ENCODE results near the gene PHACTR4. TPM values are rescaled to one million over a fixed set of nuclear protein-coding genes. Genes with fewer than 3 reads are reported as not detected.

PHACTR4 gene
- total and polyA plus RNA-seq, 9 donors, result 20.1 to 50.8 (median 31.8) TPM

DNA sequence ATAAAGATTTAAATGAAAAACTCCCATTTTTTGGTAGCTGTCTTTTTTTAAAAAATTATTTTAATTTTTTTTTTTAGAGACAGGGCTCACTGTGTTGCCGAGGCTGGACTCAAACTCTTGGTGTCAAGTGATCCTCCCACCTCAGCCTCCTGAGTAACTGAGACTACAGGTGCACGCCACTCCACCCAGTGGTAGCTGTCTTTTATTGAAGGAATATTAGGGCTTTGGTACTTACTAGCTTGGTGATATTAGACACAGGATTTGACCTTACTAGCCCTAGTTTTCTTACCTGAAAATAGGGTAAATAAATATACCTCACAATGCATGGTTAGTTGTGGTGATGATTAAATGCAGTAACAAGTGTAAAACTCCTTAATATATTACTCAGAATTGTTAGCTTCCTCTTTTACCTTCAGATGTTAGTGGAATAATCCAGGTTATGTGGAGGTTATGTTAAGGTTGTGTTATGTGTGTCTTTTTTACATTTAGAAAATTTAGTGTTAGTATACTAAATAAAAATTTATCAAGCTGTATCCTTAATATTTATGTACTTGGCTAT, 66.8 kb downstream of the PHACTR4 start:
- Histone ChIP-seq H3K36me3 (no peaks in the 10 kb centered on the region), H3K4me3 (no peak overlapping the region), H3K27me3 (no peaks in the 10 kb centered on the region), H3K9me3 (no peaks in the 10 kb centered on the region), H3K27ac (no peak overlapping the region), H3K4me1 (ENCODE audit: insufficient read depth) (peaks cover 4% of the 10 kb centered on the region)
- WGBS, 3 donors, result 71 to 89% (median 89%) methylated on average over 2 of the region's 2 CpGs
- intact Hi-C loops (cut with DNase I), result no loop called here
- TF ChIP-seq EP300 (IDR thresholded peaks at IDR 0.05) (no peak), POLR2A (IDR thresholded peaks at IDR 0.05) (no peak)
- TF ChIP-seq, protein P1, sequence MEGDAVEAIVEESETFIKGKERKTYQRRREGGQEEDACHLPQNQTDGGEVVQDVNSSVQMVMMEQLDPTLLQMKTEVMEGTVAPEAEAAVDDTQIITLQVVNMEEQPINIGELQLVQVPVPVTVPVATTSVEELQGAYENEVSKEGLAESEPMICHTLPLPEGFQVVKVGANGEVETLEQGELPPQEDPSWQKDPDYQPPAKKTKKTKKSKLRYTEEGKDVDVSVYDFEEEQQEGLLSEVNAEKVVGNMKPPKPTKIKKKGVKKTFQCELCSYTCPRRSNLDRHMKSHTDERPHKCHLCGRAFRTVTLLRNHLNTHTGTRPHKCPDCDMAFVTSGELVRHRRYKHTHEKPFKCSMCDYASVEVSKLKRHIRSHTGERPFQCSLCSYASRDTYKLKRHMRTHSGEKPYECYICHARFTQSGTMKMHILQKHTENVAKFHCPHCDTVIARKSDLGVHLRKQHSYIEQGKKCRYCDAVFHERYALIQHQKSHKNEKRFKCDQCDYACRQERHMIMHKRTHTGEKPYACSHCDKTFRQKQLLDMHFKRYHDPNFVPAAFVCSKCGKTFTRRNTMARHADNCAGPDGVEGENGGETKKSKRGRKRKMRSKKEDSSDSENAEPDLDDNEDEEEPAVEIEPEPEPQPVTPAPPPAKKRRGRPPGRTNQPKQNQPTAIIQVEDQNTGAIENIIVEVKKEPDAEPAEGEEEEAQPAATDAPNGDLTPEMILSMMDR (IDR thresholded peaks at IDR 0.05), result no peak
- DNase-seq, result no peak

GRCh38 chr1:28437264-28437923, 67.9 kb downstream of the PHACTR4 start:
- Histone ChIP-seq H3K36me3 (no peaks in the 10 kb centered on the region), H3K27ac (peak overlapping the region in 1 of 2 donors; percentile 60), H3K4me3 (no peak overlapping the region), H3K27me3 (no peaks in the 10 kb centered on the region), H3K4me1 (ENCODE audit: insufficient read depth) (peaks cover 4% of the 10 kb centered on the region), H3K9me3 (no peaks in the 10 kb centered on the region)
- 40 to 54% (median 47%) methylated on average over 3 of the region's 3 CpGs for WGBS, 3 donors
- intact Hi-C loops (cut with DNase I), result no loop called here
- DNase-seq, result peak in 3 of 5 donors; percentile 26 to 42 (median 38)
- TF ChIP-seq POLR2A (IDR thresholded peaks at IDR 0.05), result no peak
- no peak for TF ChIP-seq EP300 (IDR thresholded peaks at IDR 0.05)
- TF ChIP-seq, protein P1 (IDR thresholded peaks at IDR 0.05), result no peak

DNA sequence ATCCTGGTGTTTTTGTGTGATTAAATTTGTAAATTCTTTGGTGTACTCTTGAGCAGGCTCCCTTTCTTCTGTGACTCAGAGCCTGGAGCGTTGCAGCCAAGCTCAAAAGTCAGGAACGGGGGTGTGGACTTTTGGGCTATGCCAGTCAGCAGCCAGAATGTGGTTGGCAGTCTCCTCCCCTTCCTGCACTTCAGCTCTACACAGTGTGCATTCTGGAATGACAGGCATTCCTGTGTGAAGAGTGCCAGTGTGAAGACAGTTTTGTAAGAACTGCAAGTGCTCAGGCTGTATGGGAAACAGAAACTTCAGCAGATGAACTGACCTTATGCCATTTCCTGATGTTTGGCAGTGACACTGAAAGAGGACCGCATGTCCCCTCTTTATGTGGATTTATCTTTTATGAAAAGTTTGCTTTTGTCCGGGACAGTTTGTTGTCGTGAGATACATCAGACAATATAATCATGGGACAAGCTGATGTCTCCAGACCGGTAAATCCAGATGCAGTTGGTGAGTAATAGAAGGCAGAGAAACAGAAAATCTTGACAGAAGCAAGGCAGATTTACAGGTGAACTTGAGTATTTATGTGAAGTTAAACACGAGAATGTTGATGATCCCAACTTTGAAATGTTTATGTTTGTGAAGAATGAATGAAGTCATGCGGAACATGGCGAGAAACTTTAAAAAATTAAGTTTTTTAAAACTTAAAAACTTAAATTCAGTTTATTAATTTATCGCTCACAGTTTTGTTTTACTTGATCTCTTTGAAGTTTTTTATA, 68.6 kb downstream of the PHACTR4 start:
- peak overlapping the region in 1 of 2 donors; percentile 60 for H3K27ac ChIP-seq
- TF ChIP-seq, protein P1 (IDR thresholded peaks at IDR 0.05), result no peak
- TF ChIP-seq EP300 (IDR thresholded peaks at IDR 0.05) (no peak), POLR2A (IDR thresholded peaks at IDR 0.05) (no peak)
- peak; percentile 35 to 56 (median 41) for DNase-seq
- intact Hi-C loops (cut with DNase I), result no loop called here
- no peaks in the 10 kb centered on the region for H3K9me3 ChIP-seq
- H3K4me1 ChIP-seq (ENCODE audit: insufficient read depth), result peaks cover 4% of the 10 kb centered on the region
- H3K36me3 ChIP-seq, result no peaks in the 10 kb centered on the region
- 40 to 50% (median 43%) methylated on average over 10 of the region's 10 CpGs for WGBS, 3 donors
- no peak overlapping the region for H3K4me3 ChIP-seq
- H3K27me3 ChIP-seq, result no peaks in the 10 kb centered on the region

- Histone ChIP-seq H3K27ac (no peak overlapping the region), H3K27me3 (no peaks in the 10 kb centered on the region), H3K36me3 (no peaks in the 10 kb centered on the region), H3K4me3 (no peak overlapping the region), H3K4me1 (ENCODE audit: insufficient read depth) (peaks cover 4% of the 10 kb centered on the region), H3K9me3 (no peaks in the 10 kb centered on the region)
- intact Hi-C loops (cut with DNase I), result no loop called here
- no peak for DNase-seq
- no peak for TF ChIP-seq EP300 (IDR thresholded peaks at IDR 0.05)
- TF ChIP-seq, protein P1 (IDR thresholded peaks at IDR 0.05), result no peak
- TF ChIP-seq POLR2A (IDR thresholded peaks at IDR 0.05), result no peak
Observed at GRCh38 chr1:28439320-28439719, 69.8 kb downstream of the PHACTR4 start.

All from ovary (tissue), 9 donors.